A673 (cell line): ENCODE data around the gene SNCAIP.

ENCODE experiments used
- EZH2 ChIP-seq: fragments of 200-600 bp; sonication (generic); IDR thresholded peaks from 2 replicates; pipeline ENCODE4 v1.6.1; 2017; ENCODE audit warnings: borderline replicate concordance, low read depth, mild to moderate bottlenecking, mixed read lengths, antibody characterized with exemption, low read length; ENCODE audit not compliant: poor library complexity, severe bottlenecking
- TF ChIP-seq, protein P1 (sequence below): fragments of 300-800, 200-600 bp; sonication (generic); conservative IDR thresholded peaks from 2 replicates; pipeline ENCODE4 v1.5.1; 2017; ENCODE audit warnings: low read depth, mild to moderate bottlenecking, antibody characterized with exemption, low read length, moderate library complexity, mixed read lengths

DNA sequence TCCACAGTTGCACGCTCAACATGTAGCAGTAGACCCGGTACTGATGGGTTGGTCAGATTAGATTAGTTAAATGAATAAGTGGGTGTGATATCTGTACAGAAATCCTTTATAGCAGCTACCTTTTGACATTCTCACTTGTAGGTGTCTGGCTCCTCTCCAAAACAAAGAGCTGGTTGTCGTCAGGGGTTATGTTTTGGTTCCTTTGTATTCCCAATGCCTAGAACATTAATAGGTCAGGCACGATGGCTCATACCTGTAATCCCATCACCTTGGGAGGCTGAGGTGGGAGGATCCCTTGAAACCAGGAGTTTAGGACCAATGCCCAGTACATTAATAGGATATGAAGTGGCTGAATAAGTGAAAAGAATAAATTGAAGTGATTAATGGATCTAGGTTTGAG, 182.1 kb downstream of the SNCAIP start:
- TF ChIP-seq, protein P1, sequence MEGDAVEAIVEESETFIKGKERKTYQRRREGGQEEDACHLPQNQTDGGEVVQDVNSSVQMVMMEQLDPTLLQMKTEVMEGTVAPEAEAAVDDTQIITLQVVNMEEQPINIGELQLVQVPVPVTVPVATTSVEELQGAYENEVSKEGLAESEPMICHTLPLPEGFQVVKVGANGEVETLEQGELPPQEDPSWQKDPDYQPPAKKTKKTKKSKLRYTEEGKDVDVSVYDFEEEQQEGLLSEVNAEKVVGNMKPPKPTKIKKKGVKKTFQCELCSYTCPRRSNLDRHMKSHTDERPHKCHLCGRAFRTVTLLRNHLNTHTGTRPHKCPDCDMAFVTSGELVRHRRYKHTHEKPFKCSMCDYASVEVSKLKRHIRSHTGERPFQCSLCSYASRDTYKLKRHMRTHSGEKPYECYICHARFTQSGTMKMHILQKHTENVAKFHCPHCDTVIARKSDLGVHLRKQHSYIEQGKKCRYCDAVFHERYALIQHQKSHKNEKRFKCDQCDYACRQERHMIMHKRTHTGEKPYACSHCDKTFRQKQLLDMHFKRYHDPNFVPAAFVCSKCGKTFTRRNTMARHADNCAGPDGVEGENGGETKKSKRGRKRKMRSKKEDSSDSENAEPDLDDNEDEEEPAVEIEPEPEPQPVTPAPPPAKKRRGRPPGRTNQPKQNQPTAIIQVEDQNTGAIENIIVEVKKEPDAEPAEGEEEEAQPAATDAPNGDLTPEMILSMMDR: no peak
- no peak for TF ChIP-seq EZH2
